Measurements from ENCODE around the gene TNK2. TPM values are rescaled to one million over a fixed set of nuclear protein-coding genes. Genes with fewer than 3 reads are reported as not detected.
A peak's percentile ranks its signal among the peaks of the same experiment; 100 is the strongest.

TNK2 gene
- total RNA-seq, 6 experiments from 2014 or later: 12.6 to 52.5 (median 25.3) TPM

DNA sequence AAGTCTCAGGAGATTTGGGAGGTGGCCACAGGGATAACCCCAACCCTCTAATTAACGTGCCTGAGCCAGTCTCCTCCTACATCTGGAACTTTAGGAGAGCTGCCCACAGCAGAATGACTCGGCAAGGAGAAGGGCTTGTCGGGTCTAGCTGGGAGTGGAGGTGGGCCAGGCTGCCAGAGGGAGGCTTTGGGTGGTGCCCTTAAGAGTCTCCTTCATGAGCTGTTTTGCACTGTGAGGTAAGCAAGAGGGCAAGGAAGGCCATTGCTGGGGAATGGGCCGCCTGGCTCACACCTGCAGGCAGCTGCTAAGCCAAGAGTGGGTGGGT, 3.6 kb upstream of the TNK2 start:
- Histone ChIP-seq H3K27me3 (no peaks in the 10 kb centered on the region), H3K36me3 (no peaks in the 10 kb centered on the region), H3K9me3 (no peaks in the 10 kb centered on the region), H3K4me1 (peaks cover 0 to 41% (median 19%) of the 10 kb centered on the region in 4 donors), H3K4me3 (no peak overlapping the region), H3K27ac (peak overlapping the region in 1 of 3 donors; percentile 29)
- ATAC-seq: no peak
- no CpG with 5 or more reads among the region's 4 CpGs for WGBS (ENCODE audit: insufficient coverage, low coverage, low lambda C conversion rate, missing lambda C conversion rate)
- no peak for TF ChIP-seq POLR2A (IDR thresholded peaks at IDR 0.05)
- TF ChIP-seq, protein P1, sequence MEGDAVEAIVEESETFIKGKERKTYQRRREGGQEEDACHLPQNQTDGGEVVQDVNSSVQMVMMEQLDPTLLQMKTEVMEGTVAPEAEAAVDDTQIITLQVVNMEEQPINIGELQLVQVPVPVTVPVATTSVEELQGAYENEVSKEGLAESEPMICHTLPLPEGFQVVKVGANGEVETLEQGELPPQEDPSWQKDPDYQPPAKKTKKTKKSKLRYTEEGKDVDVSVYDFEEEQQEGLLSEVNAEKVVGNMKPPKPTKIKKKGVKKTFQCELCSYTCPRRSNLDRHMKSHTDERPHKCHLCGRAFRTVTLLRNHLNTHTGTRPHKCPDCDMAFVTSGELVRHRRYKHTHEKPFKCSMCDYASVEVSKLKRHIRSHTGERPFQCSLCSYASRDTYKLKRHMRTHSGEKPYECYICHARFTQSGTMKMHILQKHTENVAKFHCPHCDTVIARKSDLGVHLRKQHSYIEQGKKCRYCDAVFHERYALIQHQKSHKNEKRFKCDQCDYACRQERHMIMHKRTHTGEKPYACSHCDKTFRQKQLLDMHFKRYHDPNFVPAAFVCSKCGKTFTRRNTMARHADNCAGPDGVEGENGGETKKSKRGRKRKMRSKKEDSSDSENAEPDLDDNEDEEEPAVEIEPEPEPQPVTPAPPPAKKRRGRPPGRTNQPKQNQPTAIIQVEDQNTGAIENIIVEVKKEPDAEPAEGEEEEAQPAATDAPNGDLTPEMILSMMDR (IDR thresholded peaks at IDR 0.05): no peak
- intact Hi-C loops (cut with DNase I): no loop called here
- peak in 1 of 3 donors; percentile 27 for DNase-seq

DNA sequence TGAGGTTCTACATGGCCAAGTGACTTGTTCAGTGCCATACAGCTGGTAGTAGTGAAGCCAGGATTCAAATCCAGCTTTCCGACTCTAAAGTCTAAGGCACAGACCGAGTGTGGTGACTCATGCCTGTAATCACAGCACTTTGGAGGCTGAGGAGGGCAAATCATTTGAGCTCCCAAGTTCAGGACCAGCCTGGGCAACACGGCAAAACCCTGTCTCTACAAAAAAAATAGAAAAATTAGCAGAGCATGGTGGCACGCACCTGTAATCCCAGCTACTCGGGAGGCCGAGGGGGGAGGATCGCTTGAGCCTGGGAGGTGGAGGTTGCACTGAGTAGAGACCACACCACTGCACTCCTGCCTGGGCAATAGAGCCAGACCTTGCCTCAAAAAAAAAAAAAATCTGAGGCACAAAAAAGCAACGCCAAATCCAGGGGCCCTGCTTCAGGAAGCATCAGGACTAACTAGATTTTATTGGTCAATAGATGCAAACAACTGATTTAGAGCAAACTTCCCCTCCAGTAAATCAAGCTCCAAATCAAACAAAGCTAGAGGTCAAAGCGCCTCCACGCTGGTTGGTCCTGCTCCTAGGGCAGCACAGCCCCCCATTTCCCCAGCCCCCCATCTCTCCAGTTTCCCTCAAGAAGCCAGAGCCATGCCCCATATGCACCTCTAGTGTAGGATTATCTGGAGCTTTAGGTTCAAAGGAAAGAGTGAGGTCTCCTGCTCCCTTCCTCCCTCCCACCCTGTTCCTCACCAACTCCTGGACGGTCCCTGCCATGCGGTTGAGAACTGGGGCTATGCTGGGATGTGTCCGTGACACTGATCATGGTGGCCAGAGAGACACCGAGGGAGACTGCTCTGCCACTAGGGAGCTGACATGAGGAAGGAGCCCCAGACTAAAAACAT, 2.9 kb upstream of the TNK2 start:
- H3K27me3 ChIP-seq: no peaks in the 10 kb centered on the region
- H3K27ac ChIP-seq: peak overlapping the region in 2 of 3 donors; percentile 19 to 29
- TF ChIP-seq POLR2A (IDR thresholded peaks at IDR 0.05): no peak
- TF ChIP-seq, protein P1 (IDR thresholded peaks at IDR 0.05): no peak
- no peaks in the 10 kb centered on the region for H3K9me3 ChIP-seq
- peak in 2 of 4 donors; percentile 2 to 5 for ATAC-seq
- intact Hi-C loops (cut with DNase I): no loop called here
- no peak overlapping the region for H3K4me3 ChIP-seq
- peak in 1 of 3 donors; percentile 37 for DNase-seq
- WGBS (ENCODE audit: insufficient coverage, low coverage, low lambda C conversion rate, missing lambda C conversion rate): 72% methylated on average over 5 of the region's 14 CpGs
- peaks cover 0 to 41% (median 22%) of the 10 kb centered on the region in 4 donors for H3K4me1 ChIP-seq
- H3K36me3 ChIP-seq: no peaks in the 10 kb centered on the region

DNA sequence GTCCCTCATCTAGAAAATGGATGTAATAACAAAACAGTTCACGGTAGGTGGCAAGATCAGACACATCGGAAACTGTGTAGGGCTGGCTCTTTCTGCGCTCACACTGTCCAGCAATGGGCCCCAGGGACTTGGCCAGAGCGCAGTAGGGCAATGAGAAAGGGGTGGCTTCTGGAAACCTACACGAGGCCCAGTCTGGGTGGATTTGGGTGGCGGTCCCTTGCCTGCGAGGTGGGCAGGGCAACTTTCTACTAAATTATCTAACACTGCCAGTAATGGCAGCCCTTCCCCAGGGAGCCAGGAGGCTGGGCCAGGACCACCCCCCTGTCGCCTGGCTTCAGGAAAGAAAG, 2.1 kb upstream of the TNK2 start:
- intact Hi-C loops (cut with DNase I): no loop called here
- H3K27me3 ChIP-seq: no peaks in the 10 kb centered on the region
- TF ChIP-seq, protein P1 (IDR thresholded peaks at IDR 0.05): no peak
- ATAC-seq (no peak), DNase-seq (peak in 1 of 3 donors; percentile 42)
- H3K4me1 ChIP-seq: peaks cover 0 to 48% (median 26%) of the 10 kb centered on the region in 4 donors
- no peaks in the 10 kb centered on the region for H3K9me3 ChIP-seq
- 96% methylated on average over 3 of the region's 8 CpGs for WGBS (ENCODE audit: insufficient coverage, low coverage, low lambda C conversion rate, missing lambda C conversion rate)
- H3K4me3 ChIP-seq: peak overlapping the region in 1 of 3 donors; percentile 43
- H3K27ac ChIP-seq: peak overlapping the region in 1 of 3 donors; percentile 19
- no peaks in the 10 kb centered on the region for H3K36me3 ChIP-seq

DNA sequence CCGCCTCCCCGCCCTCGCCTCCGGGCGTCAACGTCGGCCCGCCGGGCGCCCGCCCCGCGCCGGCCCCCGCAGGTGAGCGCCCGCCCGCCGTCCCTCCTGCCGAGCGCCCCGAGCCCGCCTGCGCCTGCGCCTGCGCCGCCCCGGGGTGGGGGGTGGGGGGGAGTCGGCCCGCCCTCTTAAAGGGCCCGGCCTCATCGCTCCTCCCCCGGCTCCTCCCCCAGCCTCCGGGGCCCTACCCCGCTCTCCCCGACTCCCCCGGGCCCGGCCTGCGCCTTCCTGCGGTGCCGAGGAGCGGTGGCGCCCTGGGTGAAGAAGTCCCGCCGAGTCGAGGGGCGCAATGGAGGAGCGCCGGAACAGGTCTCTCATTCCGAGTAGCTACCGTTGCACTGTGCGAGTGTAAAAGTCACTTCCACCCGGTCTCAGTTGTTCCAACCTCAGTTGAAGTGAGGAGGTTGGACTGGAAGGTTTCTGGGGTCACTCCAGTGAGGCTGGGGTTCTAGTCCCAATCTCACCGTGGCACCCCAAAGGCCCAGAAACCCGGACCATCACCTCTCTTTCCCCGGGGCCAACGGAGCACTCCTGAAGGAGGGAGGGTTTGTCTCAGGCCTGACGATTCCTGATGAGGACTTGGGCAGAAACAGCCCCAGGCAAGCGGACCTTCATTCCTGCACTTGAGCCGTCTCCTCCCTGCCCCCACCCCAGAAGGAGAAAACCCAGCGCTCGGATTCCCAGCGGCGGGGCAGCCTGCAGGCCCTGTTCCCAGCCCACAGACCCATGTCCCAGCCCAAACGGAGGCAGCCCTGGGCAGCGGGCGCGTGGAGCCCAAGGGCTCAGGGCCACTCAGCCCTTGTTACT, 1.5 kb upstream of the TNK2 start:
- ATAC-seq (peak; percentile 62 to 85 (median 76)), DNase-seq (peak; percentile 91 to 93 (median 93))
- Histone ChIP-seq H3K4me3 (peak overlapping the region; percentile 27 to 70 (median 61)), H3K27ac (peak overlapping the region; percentile 19 to 53 (median 37)), H3K36me3 (no peaks in the 10 kb centered on the region), H3K9me3 (no peaks in the 10 kb centered on the region), H3K27me3 (no peaks in the 10 kb centered on the region), H3K4me1 (peaks cover 0 to 54% (median 29%) of the 10 kb centered on the region in 4 donors)
- WGBS (ENCODE audit: insufficient coverage, low coverage, low lambda C conversion rate, missing lambda C conversion rate): 20% methylated on average over 21 of the region's 68 CpGs
- TF ChIP-seq, protein P1 (IDR thresholded peaks at IDR 0.05): no peak
- peak; percentile 30 for TF ChIP-seq POLR2A (IDR thresholded peaks at IDR 0.05)
- intact Hi-C loops (cut with DNase I): no loop called here
